Measurements from ENCODE around the gene MRM2.

The MRM2 gene

DNA sequence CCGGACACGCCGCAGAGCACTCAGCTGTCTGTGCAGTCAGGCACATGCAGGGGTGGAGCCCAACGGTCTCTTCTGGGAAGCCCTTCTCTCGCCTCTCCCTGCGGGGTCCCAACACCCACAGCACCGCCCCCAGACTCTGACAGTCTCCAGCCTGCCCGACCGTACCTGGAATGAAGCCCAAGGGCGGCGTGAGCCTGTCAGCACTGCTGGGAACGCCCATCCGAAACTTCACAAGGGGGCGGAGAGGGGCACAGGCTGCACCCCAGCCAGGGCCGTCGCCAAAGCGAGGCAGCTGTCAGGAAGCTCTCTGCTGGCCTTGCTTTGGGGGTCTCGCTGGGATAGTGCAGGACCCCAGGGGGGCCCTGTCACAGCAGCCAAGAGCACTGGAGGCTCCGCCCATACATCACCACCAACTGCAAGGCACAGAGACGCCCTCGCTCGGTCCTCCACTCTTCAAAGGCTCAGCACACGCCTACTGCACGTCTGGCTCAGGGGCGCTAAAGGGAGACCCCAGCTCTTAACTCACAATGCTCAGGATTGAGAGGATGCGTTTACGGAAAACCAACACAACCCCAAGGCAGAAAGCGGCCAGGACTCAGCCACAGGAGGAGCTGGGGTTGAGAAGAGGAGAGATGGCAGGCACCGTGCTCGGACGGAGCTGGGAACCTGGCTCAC, 40.2 kb downstream of the MRM2 start:
- no peak for DNase-seq

DNA sequence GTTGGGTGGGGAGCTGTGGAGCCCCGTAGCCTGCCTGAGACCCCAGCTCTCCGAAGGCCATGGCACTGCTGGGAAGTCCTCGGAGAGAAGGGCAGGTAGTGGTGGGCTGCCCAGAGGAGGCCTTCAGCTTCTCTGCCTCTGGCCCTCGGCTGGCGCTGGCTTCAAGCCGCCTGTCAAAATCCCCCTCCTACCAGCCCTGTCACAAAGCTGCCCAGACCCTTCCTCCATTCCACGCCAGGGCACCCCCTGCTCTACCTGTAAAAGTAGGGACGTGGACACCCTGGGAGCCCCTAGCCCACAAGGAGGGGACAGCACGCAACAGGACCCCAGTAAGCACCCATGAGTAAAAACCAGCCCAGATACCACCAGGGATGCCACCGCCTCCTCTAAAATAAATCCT, 40.9 kb downstream of the MRM2 start:
- DNase-seq: no peak

DNA sequence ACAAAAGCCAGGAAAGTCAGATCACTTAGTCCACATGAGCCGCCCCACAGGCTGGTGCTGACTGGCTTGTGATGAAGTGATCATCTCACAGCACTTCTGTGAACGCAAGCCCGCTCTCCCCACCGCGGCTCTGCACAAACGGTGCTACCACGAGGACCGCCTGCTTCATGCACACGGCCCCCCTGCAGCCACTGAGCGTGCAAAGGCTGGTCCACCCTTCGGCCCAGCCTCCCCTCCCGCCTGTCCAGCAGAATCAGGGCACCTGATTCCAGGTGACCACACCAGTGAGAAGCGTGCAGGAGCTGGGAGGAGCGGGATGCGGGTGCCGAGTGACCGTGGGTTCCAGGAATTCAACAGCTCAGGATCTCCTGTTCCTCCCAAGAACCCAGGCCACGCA, 41.4 kb downstream of the MRM2 start:
- DNase-seq: no peak

DNA sequence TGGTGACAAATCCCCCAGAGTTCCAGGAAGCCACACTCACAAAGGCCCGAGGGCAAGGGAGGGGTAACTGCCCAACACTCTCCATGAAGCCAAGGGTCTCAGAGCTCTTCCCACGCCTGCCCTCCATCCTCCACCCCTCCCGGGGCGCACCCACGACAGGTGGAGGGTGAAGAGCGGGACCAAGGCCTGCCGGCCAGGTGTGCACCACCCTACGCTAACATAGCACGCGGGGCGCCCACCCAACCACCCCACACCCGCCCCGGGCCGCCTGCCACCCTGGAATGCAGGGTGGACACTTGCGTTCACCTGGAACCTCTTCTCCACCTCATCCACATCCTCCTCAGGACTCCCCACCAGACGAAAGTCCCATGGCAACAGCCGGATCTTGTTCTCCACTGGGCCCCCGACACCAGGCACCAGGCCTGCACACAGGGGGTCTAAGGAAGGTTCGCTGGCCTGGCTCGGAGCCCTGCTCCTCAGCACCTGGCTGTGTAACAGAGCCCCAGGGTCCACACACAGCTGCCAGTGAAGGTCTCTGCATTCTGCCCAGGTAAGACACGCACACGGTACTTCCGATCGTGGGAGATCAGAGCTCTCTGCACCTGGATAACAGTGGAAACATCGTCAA, 41.9 kb downstream of the MRM2 start:
- no peak for DNase-seq

DNA sequence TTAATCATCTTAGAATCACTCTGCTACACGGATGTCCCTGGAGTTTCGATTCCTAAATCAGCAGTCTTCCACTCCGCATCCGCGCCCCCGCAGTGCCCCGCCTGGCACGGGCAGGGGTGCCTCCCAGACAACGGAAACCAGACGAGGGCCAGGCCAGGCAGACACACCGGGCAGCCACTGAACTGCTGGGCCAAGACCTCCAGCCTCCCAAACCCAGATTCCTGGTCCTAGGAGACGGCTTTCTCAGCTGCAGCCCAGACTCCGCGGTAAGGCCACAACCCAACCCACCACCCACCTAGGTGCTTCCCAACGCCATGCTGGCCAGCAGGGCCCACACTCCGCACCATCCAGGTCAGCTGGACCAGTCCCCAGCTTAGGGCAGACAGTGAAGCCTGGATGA, 42.5 kb downstream of the MRM2 start:
- no peak for DNase-seq

DNA sequence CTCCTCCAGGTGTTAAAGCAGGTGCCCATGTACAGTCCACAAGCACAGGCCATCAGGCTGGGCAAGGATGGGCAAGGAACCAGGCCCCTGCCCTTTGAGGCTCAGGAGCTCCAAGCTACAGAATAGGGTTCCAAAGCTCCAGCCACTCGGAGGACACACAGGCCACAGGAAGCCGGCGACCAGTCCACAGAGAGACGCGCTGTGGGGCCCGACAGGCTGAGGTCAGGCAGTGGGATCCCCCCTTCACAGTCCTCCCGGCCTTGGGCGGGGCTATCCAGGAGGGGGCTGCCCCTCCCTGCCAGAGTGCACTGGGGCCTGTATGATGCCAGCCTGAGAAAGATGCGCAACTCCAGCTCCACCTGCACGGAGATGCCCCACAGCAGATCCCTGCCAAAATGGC, 43.2 kb downstream of the MRM2 start:
- no peak for DNase-seq

DNA sequence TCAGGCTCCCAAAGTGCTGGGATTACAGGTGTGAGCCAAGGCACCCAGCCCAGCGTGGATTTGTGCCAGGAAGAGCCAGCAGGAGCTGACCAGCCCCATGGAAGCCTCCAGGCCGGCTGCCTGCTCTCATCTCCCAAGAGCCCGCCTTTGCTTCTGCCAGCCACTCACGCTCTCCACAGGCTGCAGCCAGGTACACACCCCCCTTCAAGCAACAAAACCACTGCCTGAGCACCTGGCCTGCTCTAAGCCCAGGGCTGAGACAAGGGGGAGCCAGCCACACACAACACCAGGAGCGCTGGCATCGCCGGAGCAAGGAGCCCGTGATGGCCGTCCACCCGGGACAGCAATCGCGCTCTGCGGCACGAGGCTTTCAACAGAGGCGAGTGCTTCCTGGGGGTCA, 43.8 kb downstream of the MRM2 start:
- no peak for DNase-seq

DNA sequence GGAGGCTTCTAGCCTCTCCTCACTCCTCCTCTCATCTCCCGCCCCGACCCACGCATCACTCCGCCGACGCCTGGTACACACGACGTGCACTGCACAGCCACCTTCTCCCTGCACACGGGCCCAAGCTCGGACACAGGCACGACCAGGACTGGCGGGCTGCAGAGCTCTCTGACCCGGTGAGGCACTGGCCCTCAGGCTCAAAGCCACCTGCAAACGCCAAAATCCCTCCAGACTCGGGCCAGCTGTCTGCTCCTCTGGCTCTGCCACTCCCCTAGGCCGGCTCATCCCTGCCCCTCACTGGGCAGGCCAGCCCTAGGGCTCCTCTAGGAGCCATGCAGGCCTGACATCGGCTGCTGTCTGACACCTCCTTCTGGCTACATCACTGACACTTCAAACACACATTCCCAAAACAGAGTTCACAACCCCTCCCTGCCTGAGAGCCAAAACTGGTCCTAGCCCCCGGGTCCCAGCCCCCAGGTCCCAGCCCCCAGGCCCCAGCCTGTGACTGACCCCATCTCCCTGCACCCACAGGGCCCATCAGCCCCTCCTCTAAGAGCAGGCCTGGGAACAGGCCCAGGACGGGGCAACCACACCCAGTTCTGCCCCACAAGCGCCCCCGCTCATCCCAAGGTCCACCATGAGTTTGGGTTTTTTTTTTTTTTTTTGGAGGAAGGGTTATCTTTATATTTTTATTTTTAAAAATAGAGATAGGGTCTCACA, 44.4 kb downstream of the MRM2 start:
- DNase-seq: no peak

DNA sequence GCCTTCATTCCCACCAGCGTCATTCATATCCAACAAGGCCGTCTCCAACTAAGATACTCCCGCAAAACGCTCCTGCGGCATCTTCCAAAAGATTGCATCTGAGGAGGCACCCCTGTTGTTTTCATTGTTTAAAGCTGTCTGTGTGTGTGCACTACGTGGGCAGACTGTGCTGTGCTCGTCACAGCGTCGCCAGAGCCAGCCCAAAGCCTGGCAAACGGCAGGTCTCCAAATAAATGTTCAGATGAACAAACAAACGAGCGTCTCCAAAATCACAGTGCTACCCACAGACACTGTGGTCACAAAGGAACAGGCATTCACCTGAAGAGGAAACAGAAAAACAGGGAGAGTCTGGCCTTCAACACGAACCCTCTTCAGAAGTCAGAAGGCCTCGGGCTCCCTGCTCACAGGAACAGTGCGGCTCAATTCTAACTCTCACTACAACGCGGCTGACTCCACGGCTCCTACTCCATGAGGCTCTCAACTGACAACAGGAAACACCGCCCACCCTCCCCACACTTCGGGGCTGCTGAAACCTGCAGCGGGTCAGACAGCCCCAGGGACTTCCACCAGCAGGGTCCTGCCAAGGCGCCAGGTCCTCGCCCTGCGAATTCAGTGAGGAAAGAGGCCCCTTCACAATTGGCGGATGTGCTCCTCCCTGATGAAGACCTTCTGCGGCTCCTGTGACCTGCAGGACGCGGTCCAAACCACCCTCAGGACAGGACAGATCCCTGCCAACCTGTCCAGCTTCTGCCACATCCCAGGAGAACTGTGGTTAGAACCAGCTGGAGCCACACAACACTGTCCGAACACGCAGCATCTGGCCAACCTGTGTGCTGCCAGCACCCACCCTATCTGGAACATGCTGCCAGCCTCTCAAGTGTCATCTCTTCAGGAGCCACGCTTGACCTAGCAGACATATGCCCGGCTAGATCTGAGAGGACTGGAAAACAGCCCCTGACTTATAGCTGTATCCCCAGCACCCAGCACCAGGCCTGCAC, 45.3 kb downstream of the MRM2 start:
- no peak for DNase-seq

DNA sequence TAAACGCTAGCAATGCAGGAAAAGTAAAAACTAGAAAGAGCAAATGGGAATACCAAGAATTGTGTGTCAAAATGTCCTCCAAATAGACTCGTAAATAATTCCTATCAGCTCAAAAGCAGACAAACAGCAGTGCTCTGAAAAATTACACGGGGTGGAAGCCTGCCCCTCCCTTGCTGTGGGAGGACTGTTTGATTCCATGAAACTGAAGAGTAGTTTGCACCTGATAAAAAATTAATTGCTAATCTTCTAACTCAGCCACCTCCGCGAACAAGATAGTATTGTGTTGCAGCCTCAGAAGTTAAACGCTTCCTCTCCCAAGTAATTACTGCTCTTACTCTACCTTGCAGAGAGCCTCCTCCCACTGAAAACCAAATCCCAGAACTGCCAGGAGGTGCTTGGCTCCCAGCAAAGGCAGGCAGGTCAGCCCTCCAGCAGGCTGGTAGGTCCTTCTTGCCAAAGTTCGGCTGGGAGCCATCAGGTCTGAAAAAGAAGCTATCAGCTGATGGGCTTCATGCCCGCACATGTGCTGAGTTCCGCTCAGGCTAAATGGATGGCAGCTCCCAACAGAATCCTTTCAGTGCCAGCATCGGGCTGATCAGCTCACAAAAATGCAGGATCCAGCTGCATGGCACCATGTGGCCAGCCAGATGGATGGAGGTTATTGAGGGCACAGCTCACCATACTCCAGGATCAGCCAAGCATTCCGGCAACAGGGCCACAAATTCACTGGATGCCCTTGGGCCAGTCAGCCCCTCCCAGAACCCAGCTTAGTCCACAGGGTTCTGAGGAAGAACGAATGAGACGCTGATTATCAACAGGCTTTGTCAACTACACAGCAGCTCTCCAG, 46.4 kb downstream of the MRM2 start:
- no peak for DNase-seq

DNA sequence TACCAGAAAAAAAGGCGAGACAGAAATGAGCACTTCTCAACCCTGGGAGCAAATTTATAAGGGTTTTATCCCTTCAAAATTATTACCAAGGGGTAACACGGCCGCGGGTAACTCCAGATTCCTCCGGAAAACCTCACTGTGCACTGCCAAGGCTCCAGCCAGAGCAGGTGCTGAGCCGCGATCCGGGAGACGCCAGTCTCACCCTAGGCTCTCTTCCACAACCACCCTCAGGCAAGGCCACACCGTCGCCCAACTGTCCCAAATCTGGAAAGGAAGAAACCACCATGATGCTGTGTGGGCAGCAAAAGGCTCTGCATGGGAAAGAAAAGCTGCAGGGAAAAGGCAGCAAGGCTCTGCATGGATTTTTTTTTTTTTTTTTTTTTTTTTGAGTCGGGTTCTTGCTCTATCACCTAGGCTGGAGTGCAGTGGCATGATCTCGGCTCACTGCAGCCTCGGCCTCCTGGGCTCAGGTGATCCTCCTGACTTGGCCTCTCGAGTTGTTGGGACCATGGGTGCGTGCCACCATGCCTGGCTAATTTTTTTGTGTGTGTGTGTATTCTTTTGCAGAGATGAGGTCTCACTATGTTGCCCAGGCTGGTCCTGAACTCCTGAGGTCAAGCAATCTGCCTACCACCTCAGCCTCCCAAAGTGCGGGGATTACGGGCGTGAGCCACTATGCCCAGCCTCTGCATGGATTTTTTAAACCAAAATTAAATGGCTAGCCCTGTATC, 48.3 kb downstream of the MRM2 start:
- no peak for DNase-seq

DNA sequence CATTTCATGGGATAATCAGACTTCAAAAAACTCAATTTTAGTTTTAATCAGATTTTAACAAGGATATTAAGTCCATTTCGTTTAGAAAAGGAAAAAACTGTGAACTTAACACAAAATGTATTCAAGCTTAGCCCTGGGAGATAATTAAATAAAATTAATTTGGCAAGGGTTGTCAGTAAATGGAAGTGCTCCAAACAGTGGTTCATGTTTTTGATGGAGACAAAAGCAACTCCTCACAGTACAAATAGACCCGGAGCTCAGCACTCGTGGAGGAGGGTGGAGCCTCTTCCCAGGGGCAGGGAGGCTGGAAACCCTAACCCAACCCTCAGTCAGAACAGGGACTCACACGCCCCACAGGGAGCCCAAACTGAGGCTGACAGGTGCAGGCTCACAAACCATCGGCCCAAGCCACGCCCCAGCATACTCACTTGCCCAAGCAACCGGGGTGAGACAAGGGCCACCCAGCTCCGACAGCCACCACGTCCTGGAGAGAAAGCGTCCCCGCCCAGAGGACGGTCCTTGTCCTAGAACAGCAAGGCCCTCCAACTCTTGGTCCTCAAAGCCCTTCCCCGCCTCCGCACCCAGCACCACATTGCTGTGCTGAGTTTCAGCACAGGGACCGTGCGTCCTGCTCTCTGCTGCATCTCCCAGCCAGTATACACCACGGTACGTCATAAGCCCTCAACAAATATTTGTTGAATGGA, 49.0 kb downstream of the MRM2 start:
- DNase-seq: no peak

DNA sequence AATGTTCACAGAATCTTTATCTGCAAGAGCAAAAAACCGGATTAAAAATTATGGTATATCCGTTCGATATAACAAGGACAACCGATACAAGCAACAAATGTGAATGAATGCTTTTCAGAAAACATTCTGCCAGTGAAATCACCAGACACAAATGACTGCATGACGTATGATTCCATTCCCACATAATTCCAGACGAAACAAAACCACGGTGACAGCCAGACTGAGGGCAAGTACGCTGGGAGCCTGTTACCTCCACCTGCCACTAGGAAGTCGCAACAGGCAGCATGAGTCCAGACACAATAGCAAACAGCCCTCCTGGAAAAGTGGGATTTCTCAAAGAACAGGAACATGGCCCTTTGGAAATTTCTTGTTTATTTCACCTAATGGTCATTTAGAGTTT, 51.0 kb downstream of the MRM2 start:
- no peak for DNase-seq

DNA sequence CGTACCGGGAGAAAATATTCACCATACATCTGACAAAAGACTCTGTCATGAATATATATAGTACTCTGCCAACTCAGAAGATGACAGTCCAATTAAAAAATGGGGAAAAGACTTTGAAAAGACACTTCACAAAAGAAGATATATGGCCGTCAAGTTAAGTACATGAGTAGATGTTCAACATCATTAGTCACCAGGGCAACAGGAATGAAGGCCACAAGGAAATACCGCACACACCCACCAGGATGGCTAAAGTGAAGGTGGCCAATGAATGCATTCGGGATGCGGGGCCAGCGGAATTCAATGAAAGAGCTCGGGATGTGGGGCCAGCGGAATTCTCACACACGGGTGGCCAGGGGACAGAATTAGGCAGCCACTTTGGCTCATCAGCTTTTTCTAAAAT, 51.5 kb downstream of the MRM2 start:
- DNase-seq: no peak

DNA sequence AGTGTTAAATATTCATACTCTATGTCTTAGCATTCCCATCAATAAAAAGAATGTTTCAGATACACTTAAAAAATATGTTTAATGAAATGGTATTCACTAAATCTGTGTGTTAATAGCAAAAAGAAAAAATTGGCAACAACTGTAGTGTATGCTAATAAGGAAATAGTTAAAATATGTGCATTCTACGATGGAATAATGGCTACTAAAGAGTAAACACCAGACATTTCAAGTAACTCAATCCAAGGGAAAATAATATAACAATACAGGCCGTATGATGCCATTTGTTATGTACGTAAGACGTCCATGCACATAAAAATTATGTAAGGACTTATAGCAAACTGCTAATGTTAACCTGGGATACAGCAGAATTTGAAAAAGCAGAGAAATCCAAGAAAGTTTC, 55.8 kb downstream of the MRM2 start:
- no peak for DNase-seq

DNA sequence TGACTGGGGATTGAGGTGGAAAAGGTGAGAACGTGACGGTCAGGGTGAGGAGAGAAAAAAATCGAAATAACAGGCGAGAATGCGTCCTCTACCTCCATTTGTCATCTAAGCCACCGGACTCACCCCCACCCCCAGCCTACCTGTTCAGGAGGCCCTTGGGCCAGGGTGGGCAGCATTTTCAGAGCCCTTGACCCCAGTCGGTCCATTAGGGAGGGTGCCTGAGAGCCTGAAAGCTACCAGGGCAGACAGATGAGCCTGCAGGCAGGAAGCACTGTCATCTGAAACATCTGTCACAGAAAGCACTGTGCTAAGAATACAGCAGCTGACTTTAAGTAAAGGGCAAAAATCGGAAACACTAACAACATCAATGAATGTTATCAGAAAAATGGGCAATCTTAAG, 56.3 kb downstream of the MRM2 start:
- DNase-seq: no peak

Data from activated CD4-positive, alpha-beta T cell treated with anti-CD3 and anti-CD28 coated beads, Interleukin-2, amount 50 U/mL, for 16 hours (primary cell).